Hematopoietic multipotent progenitor cell treated with erythropoietin and hydrocortisone succinate and interleukin-3 and kit ligand, for 4 days (in vitro differentiated cells): Measurements from ENCODE around the gene ASB11.
"Not testable (repeated sequence)": the region's sequence is repeated elsewhere in the genome, so short reads cannot be mapped to it uniquely, and the experiment has no call there.

Source experiments
- DNase-seq: peaks from one replicate; pipeline ENCODE4 v3.0.0-alpha.2; 2015

ASB11 gene, protein sequence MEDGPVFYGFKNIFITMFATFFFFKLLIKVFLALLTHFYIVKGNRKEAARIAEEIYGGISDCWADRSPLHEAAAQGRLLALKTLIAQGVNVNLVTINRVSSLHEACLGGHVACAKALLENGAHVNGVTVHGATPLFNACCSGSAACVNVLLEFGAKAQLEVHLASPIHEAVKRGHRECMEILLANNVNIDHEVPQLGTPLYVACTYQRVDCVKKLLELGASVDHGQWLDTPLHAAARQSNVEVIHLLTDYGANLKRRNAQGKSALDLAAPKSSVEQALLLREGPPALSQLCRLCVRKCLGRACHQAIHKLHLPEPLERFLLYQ

DNA sequence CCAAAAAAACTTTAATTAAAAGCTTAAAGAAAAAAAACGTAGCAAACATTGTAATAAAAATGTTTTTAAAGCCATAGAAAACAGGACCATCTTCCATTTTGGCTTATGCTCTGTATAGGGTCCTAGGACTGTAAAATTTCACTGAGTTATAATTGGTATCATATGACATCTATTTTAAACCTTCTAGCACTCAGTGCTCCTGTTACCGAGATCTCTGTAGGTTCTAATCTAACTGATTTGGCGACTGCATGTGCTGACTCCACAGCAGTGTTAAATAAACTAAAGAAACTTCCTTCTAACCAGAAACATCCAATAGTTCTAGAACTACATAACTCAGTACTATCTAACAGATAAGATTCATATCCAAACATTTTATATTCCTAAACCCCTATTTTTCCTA, at the start of gene ASB11:
Gene ASB11 (minus strand): TSS at position 132 of the 400 bp plus-strand sequence. CDS start 35 bp downstream, at position 97.
- no peak for DNase-seq

DNA sequence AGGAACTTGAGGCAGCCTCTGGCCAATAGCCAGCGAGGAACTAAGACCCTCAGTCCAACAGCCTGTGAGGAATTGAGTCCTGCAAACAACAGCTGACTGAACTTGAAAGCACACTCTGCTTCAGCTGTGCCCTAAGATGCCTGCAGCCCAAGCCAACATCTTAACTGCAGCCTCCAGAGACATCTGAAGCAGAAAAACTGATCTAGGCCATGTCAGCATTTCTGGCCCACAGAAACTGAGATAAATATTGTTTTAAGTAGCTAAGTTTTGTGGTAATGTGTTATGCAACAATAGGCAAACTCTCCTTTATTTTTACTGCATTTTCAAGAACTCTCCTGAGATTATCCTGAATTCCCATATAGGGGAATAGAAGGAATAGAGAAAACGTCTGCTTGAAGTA, 44.3 kb upstream of the ASB11 start:
- no peak for DNase-seq

DNA sequence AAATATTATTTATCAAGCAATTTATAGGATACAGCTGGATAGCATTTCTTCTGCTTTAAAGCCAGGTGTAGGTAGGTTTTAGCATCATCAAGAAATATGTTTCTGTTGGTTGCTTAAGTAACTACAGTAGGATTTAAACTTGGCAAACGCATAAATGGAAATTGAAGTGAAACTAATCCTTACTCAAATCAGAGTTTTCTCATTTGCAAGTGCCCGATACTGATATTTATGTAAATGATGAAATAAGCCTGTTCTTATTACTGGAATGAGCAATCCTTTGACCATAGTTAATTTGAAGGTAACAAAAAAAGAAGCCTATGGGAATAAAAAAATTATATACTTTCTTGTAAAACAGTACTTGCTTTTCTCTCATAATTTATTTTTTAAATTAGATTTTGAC, 43.1 kb upstream of the ASB11 start:
- DNase-seq, result no peak

DNA sequence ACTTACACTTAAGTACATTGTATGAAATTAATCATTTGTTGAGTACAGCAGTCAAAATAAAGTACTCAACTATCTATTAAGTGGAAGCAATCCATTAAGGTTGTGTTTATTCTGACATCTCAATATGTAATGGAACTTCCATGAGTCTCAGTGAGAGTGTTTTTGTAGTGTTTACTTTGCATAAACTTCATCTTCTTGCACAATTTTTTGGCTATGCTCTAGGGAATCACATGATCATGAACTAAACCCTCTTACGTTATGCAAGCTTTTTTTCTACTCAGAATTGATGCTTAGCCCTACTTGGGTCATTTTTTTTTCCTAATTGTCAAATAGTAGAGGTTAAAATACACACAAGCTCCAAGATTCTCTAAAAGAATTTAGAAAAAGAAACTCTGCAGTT, 41.0 kb upstream of the ASB11 start:
- DNase-seq, result peak; percentile 20

DNA sequence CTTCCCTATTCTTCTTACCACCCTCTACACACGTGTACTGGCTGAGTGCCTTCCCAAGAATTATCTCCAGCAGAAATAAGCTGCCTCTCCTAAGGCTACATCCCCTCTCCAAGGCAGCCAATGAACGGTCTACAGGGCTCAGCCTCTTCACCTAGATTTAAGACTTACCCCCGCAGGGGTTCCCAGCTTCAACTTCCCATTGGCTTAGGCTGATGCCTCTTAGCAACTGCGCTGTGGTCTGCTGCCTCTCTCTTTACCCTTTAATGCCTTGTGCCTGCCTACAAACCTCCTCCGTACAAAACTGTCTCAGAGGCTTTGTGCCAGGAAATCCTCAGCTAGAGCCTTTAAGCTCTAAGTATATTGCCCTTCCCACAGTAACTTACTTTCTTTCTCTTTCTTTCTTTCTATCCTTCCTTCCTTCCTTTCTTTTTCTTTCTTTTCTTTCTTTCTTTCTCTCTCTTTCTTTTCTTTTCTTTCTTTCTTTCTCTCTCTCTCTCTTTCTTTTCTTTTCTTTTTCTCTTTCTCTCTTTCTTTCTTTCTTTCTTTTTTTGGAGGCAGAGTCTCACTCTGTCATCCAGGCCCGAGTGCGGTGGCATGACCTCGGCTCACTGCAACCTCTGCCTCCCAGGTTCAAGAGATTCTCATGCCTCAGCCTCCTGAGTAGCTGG, 35.0 kb upstream of the ASB11 start:
- peak; percentile 6 for DNase-seq

DNA sequence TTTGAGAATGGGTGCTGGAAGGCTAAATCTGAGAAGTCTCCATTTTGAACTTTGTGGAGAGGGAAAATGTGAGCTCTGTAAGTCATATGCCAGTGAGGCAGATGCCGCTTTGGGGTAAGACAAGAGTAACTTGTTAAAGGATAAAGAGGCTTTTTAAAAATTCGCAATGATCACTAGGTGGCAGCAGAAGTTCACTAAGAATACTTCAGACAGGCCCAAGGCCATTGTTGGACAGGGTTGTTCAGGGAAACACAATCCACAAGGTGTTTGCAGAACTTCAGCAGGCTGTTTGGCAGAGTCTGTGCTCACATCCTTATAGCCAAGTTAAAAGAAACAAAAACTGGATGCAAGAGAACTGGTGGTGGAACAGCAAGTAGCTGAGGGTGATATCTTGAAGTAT, 33.6 kb upstream of the ASB11 start:
- DNase-seq, result peak; percentile 80

DNA sequence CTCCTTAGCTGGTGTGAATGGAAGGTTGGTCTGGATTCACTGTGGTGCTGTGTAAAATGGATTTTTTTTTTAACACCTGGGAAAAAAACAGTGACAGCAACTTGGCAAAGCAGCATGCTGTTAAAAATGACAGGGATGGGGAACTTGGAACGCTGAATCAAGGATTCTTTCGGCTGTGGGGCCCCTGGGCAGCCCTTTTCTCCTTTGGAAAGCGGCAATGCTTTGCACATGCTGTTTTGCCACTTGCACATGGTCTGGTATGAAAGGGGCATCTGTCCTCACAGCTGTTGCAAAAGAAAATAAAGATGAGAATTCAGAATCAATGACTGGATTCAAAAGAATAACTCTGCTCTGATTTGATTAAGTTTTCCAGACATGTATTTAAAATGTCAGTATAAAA, 30.5 kb upstream of the ASB11 start:
- no peak for DNase-seq

DNA sequence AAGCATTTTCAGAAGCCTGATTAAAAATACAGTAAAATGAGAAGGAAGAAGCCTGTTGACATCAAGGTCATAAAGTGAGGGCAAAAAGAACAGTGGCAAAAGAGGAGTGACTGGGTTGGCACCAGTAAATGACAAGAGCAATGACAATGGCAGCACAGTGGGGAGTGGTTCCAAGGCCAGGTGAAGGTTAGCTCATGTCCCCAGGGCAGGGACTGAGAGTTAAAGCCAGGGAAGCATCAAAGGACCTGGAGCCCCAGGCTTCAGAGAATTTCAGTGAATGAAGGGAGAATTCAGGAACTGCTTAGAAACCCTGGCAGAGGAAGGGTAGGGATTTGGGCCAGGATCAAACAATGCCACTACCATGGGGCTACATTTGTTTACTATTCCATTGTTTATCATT, 28.7 kb upstream of the ASB11 start:
- no peak for DNase-seq

DNA sequence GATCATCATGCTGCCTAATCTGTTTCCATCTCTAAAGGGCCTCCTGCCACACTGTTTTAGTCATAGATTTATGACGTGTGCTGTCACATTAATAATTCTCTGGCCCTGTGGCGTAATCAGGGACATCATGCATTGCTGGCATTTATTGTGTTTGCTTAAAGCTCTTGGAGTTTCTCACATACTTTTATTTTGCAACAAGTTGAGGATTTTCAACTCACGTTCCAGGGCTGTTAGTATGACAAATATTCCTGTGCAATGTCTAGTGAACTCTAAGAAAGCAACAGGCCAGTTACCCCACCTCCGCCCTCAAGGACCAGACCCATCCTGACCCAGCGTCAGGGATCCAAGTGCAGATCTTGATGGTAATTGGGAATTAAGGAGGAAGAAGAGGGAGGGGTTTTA, 27.6 kb upstream of the ASB11 start:
- DNase-seq, result peak; percentile 1

DNA sequence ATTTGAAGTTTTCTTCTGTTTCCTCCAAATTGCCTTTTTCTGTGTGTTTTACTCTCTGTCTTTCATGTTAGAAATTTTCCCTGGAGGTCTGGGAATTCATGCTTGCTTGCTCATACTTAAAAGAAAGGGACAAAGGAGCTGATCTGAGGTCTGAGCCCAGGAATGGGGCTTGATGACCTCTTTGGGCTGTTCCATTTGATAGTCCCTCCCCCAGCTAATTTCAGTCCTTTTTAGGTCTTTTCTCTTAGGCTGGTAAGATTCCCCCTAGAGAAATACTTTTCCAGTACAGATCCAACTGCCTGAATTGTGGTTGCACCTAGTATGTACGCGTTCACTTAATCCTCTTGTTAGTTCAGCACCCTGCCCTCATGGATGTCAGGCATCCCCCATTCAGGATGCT, 25.4 kb upstream of the ASB11 start:
- no peak for DNase-seq

DNA sequence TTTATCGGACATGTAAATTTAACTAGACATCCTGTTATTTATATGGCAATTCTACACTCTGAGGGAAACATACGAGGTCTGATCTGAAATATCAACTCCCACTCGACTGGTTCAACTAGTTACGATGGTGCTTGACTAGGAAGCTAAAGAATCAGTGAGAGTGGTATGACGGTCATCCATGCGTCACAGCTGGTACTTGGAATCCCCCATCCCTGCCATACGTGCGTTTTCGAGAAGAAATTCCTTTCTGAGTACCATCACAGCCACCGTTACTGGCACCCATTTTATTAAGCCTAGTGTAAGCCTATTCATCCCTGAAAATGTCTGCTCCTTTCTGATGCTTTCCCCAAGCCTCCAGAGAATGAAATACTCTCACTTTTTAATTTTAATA, 20.6 kb upstream of the ASB11 start:
- DNase-seq, result peak; percentile 20

DNA sequence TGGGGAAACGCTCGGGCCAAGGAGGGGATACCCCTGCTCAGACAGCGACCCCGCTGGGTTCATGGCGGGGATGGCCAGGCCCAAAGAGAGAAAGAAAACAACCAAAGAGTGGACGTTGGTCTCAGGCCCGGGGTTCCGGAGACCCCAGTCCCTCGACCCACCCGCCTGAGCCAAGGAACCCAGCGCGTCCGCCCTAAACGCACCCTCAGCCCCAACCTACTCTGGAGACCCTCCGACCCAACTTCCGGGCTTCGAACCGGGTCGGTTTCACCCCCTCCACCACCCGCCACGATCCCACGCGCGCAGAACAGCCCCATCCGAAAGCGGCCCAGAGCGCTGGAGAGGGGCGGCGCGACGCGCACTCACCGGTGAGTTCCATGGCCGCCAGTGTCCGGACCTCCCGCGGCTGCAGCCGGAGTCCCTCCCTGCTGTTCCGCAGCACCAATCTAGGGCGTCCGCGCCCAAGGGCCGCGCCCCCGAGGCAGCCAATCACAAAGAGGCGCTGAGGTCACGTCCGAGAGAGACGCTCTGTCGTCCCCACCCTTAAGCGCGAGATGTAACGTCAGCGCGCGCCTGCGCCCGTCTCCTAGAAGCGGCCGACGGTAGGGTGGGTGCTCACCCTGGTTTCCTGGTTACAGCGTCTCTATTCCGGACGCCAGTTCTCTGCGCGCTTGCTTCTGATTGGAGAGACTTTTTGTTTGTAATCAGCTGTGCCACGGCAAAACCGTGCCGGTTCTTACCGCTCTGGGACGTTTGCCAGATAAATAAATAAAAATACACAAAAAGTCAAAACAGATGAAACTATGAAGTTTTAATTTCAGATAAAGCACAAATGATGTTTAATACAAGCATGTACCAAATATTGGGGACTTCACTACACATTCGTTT, 19.9 kb upstream of the ASB11 start, which contains the start of gene PIGA:
Gene PIGA (minus strand): TSS at position 389 of the 888 bp plus-strand sequence. CDS start 3,593 bp downstream, outside the sequence.
- DNase-seq, result peak; percentile 98

DNA sequence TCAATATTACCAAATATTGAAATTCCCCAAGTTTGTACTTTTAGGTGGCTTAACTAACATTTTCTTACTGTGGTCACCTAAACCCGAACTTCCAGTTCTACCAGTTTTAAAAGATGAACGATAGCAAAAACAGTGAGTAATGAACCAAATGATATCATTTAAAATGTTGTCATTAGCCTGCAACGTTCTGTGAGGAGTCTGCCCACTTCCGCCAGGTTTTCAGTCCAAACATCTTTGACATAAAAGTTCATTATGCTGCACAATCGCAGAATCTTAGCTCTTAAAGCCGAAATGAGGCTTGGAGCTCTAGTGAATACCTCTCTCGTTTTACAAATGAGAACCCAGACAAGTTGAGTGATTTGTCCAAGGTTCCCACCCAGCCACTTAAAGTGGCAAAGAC, 19.1 kb upstream of the ASB11 start:
- DNase-seq, result peak; percentile 13

DNA sequence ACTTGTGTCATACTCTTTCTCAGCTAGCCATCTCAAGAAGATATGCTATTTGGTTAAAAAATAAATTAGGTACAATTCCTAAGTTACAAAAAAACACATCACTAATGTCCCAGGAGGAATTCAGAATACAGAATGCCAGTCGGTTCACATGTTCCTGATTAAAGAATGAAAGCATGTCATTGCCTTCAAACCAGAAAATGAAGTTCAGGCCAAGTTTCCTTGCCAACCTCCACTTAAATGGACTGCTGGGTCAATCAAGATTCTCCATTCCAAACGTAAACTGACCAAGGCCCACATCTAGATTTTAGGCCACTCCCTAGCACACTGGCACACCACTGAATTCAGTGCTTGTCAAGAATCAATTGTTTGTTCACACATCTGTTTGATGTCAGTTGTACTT, 13.4 kb upstream of the ASB11 start:
- no peak for DNase-seq

DNA sequence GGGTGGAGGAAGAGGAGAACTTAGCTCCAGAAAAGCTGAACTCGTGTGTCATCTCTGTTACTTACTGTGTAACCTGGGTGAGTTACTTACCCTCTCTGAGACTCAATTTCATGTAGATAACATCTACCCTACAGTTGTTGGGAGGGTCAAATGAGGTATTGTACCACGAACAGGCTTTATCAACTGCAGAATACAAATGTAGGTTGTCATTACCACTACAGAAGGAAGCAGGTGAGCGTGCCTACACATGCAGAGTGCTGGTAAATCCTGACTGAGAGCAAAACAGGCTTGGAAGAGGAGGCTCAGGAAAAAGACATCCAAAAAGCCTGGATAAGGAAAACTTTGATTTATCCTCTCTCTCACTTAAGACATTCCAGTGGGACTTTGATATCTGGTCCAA, 12.7 kb upstream of the ASB11 start:
- peak; percentile 1 for DNase-seq

DNA sequence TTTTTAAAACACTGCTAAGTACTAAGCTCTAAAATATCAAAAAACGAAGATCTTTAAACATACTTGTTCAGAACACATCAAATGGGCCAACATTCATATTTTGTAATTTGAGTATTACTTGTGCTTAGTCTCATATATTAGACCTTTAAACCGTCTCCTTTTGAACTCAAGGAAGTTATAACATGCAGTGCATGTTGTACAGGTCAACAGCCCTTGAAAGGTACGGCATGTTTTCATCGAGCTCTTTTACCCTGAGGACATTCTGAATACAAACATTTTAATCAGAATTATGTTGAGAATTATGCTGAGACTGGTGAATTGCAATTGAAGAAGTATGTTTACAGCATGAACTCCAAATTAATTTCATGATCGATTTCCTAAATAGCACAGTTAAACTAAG, 7.0 kb upstream of the ASB11 start:
- no peak for DNase-seq

DNA sequence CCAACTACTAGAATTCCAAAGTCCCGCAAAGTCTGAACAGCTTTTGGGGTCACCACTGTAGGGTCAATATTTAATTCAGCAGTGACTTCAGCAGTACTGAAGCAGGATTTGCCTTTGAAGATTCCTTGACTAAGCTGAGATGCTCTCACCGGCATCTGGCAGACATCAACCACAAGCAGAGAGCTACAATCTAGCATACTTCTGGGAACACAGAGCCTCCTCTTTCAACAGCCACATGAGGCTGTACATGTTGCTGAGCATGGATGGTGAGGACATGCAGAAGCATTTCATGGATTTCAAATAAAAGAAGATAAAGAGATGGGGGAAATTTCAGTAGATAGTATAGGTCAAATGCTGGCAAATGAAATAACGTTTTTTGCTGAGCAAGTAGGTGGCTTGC, 6.6 kb upstream of the ASB11 start:
- no peak for DNase-seq

DNA sequence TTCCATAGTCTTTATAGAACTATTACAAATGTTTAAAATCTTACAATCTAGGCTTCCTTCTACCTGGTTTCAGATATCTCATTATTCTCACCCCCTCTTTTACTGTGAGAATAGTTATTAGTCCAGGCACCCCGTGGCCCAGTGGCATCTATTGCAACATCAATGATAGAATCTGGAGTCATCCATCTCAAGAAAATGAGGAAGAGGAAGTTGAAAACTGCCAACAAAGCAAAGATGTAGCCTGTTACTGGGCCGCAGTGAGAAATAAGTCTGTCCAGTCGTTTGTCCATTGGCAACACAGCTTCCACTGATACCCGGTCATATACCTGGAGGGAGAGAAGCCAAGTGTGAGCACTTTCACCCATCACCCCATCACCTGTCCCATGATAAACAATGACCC, 6.0 kb upstream of the ASB11 start:
- peak; percentile 69 for DNase-seq

DNA sequence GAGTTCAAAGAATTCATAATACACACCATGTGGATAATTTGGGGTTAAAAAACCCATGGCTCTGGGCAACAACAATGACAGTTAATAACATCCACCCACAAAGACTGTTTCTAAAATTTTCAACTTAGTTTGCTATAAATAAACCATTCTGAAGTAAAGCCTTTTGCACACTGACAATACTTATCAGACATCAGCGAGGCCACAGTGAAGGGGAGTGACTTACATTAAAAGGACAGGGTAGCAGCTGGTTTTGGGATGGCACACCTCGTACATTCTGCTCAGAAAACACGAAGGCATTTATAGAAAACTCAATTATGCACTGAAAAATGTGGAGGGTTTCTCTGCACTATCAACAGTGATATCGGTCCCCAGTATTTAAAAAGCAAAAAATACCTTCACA, 4.9 kb upstream of the ASB11 start:
- no peak for DNase-seq

DNA sequence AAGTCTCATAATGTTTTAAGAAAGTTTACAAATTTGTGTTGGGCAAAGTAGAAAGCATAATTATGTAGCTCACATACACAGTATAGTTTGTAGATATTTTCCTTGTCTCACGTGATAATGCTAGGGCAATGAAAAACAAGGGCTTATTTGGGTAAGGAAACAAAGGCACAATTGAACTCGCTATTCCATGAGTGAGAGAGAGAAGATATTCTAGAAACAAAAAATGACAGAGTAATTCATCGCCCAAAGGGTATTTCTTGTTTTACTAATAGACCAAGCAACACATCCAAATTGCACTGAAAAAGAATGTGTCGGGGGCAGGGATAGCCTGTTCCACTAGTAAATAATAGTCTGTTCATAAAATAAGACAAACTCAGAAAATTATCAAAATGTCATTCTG, 3.6 kb upstream of the ASB11 start:
- no peak for DNase-seq

DNA sequence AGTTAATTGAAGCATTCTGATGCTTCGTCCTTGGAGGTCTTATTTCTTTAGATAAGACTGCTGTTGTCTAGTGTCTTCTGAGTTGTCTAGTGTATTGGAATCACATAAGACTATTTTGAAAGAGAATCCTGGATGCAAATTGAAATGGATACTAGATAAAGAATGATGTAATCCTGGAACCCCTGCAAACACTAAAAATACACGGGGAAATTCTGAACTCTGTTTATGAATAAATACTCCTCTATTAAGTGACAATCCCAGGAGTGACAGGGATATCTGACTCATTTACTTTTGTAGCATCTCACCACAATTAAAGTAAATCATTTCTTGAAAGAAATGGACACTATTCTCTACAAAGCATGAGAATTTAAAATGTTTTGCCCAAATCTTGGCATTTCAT, 968 bp downstream of the ASB11 start:
- no peak for DNase-seq

DNA sequence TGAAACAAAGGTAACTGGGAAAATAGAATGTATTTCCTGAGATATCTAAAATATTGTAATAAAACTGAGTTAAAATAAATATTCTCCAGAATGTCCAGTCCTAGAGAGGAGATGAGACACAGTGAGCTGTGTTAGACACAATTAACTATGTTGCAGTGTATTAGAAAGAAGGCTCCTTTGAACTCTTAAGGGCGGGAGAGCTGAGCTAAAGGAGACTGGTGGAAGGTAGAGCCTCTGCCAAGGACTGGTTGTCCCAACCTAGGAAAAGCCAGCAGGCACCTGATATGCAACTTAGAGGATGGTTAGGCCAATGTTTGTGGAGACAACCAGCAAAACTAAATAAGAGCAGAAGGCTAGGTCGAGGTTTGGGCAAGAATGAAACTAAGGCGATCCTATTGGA, 4.3 kb downstream of the ASB11 start:
- DNase-seq, result no peak

DNA sequence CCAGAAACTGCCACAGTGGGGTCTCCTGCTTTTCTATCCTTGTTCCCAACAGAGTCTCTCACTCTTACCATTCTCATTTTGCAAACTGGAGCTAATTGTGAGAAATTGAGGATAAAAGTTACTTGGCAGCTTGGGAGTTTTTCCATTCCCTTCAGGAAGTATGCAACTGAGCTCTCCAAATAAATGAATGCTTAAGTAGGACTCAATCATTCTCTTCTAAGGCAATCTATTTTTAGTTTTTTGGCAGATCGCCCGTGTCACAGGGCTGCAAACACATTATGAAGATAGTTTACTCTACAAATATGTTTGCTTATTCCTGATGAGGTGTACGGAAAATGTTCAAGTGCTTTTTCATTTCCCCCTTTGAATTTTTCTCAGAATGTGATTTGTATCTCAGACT, 5.3 kb downstream of the ASB11 start:
- DNase-seq, result peak; percentile 46

DNA sequence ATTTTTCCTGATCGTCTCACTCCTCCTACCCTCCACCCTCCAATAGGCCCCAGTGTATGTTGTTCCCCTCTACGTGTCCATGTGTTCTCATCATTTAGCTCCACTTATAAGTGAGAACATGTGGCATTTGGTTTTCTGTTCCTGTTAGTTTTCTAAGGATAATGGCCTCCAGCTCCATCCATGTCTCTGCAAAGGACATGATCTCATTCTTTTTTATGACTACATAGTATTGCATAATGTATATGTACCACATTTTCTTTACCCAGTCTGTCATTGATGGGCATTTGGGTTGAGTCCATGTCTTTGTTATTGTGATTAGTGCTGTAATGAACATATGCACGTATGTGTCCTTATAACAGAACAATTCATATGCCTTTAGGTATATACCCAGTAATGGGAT, 9.5 kb downstream of the ASB11 start:
- not testable (repeated sequence) for DNase-seq
